HG03103 (cell line): ENCODE measurements around the gene SLC2A3.
A peak's percentile ranks its signal among the peaks of the same experiment; 100 is the strongest.
"Not testable (repeated sequence)": the region's sequence is repeated elsewhere in the genome, so short reads cannot be mapped to it uniquely, and the experiment has no call there.

Source experiments
- ATAC-seq: cut with Tn5 transposase; IDR thresholded peaks from one replicate; pipeline ENCODE4 v1.9.1; 2021; ENCODE audit warnings: low read depth; ENCODE audit not compliant: unreplicated experiment

Gene SLC2A3

GRCh38 chr12:7953912-7954311 lies 17.9 kb upstream of the SLC2A3 start:
- ATAC-seq: not testable (repeated sequence)

- no peak for ATAC-seq
Observed at GRCh38 chr12:7951671-7952070, 15.7 kb upstream of the SLC2A3 start.

- not testable (repeated sequence) for ATAC-seq
Observed at GRCh38 chr12:7950230-7950943, 14.4 kb upstream of the SLC2A3 start.

- no peak for ATAC-seq
Observed at GRCh38 chr12:7948589-7949260, 12.7 kb upstream of the SLC2A3 start.

GRCh38 chr12:7947011-7947410 lies 11.0 kb upstream of the SLC2A3 start:
- ATAC-seq: no peak

- not testable (repeated sequence) for ATAC-seq
Observed at GRCh38 chr12:7944760-7945159, 8.8 kb upstream of the SLC2A3 start.

GRCh38 chr12:7940906-7941305 lies 4.9 kb upstream of the SLC2A3 start:
- no peak for ATAC-seq

GRCh38 chr12:7937833-7938506 lies 2.0 kb upstream of the SLC2A3 start:
- no peak for ATAC-seq

- ATAC-seq: no peak
Observed at GRCh38 chr12:7934889-7935492, 996 bp downstream of the SLC2A3 start.

- no peak for ATAC-seq
Observed at GRCh38 chr12:7934091-7934888, 1.7 kb downstream of the SLC2A3 start.

- peak; percentile 78 for ATAC-seq
Observed at GRCh38 chr12:7933255-7933726, 2.7 kb downstream of the SLC2A3 start.

GRCh38 chr12:7932599-7933240 lies 3.3 kb downstream of the SLC2A3 start:
- not testable (repeated sequence) for ATAC-seq

- ATAC-seq: no peak
Observed at GRCh38 chr12:7929083-7929792, 6.7 kb downstream of the SLC2A3 start.

- ATAC-seq: no peak
Observed at GRCh38 chr12:7927470-7927869, 8.5 kb downstream of the SLC2A3 start.

GRCh38 chr12:7926068-7926666 lies 9.8 kb downstream of the SLC2A3 start:
- not testable (repeated sequence) for ATAC-seq

- no peak for ATAC-seq
Observed at GRCh38 chr12:7923241-7924236, 12.4 kb downstream of the SLC2A3 start.

GRCh38 chr12:7921181-7921580 lies 14.8 kb downstream of the SLC2A3 start:
- not testable (repeated sequence) for ATAC-seq

GRCh38 chr12:7918268-7918590 lies 17.8 kb downstream of the SLC2A3 start:
- not testable (repeated sequence) for ATAC-seq
